Left renal pelvis (tissue), 4 donors: ENCODE results near the gene GIN1. TPM values are rescaled to one million over a fixed set of nuclear protein-coding genes. Genes with fewer than 3 reads are reported as not detected.
"Not testable (repeated sequence)": the region's sequence is repeated elsewhere in the genome, so short reads cannot be mapped to it uniquely, and the experiment has no call there.

ENCODE experiments used
- DNase-seq, 4 donors: peaks; one replicate each; pipeline ENCODE4 v3.0.0-alpha.2; 2013; ENCODE audit warnings: low read depth in 4 of 4, low spot score in 3 of 4
- polyA plus RNA-seq, 4 donors: library from polyadenylated mRNA; unstranded; fragments of 120-200 nt; gene quantifications; one replicate each; pipeline ENCODE4 v1.2.1, GENCODE V29; 2013; ENCODE audit not compliant: insufficient read length in 4 of 4

The GIN1 gene, protein sequence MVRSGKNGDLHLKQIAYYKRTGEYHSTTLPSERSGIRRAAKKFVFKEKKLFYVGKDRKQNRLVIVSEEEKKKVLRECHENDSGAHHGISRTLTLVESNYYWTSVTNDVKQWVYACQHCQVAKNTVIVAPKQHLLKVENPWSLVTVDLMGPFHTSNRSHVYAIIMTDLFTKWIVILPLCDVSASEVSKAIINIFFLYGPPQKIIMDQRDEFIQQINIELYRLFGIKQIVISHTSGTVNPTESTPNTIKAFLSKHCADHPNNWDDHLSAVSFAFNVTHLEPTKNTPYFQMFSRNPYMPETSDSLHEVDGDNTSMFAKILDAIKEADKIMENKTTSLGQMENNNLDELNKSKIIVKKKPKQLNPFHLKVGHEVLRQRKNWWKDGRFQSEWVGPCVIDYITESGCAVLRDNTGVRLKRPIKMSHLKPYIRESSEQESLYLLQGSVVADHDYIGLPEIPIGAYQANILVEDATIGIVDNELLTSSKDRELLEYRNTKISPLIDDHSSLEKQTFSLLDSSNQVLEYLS
- 10 to 100 TPM in 3 of 4 donors, 1 to 10 TPM in 1; 7.8 to 13.8 (median 12.3) TPM for polyA plus RNA-seq

DNA sequence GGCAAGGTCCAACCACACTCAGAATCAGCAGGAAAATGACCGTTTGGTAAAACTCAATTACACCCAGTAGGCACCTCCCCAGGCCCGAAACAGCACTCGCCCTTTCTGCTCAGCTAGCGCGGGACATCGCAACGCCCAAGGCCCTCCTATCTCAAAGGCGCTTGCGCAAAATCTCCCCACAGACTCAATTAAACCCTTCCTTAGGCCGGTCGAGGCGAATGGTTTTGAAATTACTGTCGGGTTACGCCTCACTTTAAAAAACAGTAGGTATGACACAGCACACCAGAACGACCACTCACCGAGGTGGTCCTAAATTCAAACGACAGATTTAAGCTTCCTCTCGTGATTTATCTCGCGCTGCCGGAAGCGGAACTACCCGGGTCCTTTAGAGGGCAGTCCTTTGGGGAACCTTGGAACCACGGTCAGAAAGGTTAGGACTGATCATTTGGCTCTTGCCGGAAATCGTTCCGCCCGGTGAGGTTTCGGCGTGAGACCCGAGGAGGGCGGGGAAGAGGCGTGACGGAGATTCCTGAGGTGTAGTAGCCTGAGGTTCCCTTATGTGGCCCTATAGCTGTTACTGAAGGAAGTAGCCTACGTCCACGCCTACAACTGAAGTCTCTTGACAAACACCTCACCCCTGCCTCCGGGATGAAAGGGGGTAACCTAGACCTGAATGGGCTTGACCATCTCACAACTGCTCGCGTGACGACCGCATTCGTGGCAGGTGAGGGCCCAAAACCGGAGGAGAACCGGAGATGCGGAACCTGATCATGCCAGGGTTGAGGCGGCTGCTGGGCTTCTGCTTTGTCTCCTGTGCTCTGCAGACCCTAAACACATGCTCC lies at the start of gene GIN1, which contains the start of gene PPIP5K2:
Gene GIN1 (minus strand): TSS at position 374 of the 842 bp plus-strand sequence. CDS start 11,431 bp downstream, outside the sequence.
Gene PPIP5K2 (plus strand): TSS at position 537 of the 842 bp plus-strand sequence. CDS start 9,289 bp downstream, outside the sequence.
- peak; percentile 94 to 98 (median 96) for DNase-seq

DNA sequence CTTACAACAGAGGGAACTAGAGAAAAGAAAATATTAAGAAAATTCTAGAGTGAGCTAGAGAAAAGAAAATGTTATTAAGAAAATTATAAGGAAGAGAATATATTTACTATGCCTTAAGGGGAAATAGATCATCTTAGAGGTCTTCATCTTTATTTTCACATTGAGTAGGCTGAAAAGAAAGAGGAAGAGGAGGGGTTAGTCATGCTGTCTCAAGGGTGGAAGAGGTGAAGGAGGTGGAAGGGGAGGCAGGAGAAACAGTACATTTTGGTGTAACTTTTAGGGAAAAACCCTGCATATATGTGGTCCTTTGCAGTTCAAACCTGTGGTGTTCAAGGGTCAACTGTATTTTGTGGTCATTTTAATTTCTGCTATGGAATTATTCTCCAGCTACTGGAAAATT lies 46.8 kb upstream of the GIN1 start:
- no peak for DNase-seq

DNA sequence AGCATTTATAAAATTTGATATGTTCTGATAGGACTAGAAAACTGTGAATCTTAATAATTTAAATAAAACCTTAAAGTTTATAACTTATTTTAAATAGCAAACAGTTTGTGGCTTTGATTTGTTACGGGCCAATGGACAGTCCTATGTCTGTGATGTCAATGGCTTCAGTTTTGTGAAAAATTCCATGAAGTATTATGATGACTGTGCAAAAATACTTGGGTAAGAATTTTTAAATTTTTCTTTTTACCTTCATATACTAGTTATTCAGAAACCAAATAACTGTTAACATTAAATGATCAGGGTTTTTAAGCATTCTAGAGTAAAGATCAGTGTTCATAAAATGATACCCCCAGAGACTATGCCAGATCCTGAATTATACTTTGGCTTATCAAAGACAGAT lies 31.2 kb upstream of the GIN1 start:
- DNase-seq: no peak

DNA sequence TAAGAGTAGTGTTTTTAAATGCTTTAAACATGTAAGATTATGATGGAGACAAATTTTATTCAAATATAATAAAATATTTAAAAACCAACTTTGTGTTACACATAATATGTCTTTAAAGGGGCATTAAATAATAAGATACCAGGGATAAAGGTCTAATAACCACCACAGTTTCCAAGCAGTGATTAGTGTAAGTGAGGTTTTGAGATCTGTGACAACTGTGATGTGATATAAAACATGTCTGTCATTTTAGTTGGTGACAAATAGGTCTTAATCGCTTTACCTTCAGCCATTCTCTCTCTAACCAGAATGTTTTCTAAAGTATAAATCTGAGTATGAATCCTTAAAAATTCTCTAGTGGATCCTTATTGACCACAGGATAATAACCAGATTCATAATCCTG lies 28.3 kb upstream of the GIN1 start:
- DNase-seq: no peak

DNA sequence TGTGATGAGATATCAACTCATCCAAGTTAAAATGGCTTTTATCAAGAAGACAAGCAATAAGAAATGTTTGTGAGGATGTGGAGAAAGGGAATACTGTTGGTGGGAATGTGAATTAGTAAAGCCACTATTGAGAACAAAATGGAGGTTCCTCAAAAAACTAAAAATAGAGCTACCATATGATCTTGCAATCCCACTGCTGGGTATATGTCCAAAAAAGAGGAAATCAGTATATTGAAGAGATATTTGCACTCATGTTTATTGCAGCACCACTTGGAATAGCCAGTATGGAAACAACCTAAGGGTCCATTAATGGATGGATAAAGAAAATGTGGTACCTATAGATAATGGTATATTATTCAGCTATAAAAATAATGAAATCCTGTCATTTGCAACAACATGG lies 25.3 kb upstream of the GIN1 start:
- no peak for DNase-seq

DNA sequence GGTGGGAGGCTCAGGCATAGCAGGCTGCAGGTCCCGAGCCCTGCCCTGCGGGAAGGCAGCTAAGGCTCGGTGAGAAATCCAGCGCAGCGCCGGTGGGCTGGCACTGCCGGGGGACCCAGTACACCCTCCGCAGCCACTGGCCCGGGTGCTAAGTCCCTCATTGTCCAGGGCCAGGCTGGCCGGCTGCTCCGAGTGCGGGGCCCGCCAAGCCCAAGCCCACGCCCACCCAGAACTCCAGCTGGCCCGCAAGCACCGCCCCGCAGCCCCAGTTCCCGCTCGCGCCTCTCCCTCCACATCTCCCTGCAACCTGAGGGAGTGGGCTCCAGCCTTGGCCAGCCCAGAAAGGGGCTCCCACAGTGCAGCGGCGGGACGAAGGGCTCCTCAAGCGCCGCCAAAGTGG lies 22.2 kb upstream of the GIN1 start:
- DNase-seq: not testable (repeated sequence)

DNA sequence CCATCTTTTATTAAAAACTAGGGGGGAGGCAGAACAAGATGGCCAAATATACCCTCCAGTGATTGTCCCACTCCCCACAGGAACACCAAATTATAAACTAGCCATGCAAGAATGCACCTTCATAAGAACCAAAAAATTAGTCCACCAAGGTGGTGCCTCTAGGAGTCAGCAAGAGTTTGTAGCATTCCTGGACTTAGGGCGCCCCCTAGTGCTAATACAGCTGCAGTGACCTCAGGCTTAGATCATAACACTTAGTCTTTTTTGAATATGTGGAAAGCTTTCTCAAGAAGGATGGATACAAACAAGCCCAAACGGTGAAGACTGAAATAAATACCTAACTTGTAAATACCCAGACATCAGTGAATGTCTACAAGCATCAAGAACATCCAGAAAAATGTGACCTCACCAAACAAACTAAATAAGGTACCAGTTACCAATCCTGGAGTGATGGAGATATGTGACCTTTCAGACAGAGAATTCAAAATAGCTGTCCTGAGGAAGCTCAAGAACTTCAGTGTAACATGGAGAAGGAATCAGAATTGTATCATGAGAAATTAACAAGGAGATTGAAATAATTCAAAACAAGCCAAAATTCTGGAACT lies 19.4 kb upstream of the GIN1 start:
- DNase-seq: peak in 2 of 4 donors; percentile 42 to 44

DNA sequence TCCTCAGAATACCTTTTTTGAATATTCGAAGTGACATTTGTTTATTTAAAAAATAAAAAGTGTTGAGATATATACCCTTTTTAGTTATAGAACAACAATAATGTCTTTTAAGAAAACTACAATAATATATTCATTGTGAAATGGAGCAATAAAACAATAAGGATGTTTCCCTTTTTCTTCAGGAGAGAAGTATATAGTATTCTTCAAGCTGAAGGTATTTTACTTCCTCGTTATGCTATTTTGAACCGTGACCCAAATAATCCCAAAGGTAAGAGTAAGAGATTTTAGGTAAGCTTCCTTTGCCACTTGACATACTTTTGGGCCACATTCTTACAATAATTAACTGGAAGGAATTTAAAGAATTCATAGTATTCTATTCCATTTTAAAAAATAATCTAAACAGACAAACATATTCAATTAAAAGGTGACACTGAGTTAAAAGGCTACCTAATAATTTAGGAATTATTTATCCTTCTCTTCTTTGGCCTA lies 18.3 kb upstream of the GIN1 start:
- DNase-seq: no peak

DNA sequence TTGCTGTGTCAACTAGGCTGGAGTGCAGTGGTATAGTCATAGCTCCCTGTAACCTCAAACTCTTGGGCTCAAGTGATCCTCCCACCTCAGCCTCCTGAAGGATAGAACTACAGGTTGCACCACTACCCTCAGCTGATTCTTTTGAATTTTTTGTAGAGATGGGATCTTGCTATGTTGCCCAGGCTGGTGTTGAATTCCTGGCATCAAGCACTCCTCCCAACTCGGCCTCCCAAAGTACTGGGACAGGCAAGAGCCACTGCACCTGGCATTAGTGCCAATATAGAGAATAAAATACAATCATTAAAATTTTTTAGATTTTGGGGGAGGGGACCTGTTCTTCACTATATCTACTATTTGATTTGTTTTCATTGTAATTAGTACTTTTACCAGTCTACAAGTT lies 15.5 kb upstream of the GIN1 start:
- no peak for DNase-seq

DNA sequence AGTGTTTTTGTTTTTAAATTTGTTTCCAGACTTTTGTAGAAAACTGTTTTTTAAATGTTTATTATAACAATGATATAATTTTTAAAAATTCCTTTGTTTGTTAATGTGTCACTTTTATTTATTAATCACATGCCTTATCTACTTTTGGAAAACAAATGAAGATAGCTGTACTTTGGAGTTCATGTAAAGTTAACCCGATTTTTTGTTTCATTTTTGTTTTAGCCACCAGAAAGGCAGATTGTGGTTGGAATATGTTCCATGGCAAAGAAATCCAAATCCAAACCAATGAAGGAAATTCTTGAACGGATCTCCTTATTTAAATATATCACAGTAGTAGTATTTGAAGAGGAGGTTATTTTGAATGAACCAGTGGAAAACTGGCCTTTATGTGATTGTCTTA lies 13.3 kb upstream of the GIN1 start:
- DNase-seq: no peak

DNA sequence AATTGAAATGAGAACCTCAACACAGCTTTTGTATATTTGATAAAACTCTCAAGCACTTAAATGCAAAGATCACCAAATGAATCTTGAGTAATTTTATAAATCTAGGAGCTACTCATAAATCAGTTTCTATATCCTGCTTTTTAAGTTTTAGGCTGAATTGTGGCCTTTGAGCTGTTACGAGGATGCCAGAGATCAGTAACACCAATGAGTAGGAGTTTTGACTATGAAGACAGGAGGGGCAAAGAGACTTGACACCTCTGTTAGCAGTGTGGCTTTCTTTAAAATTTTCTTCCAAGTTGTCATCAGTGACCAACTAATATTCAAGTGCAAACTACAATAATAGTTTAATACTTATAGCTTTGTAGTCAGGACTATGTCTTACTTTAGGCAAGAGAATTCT lies 12.7 kb upstream of the GIN1 start:
- no peak for DNase-seq

DNA sequence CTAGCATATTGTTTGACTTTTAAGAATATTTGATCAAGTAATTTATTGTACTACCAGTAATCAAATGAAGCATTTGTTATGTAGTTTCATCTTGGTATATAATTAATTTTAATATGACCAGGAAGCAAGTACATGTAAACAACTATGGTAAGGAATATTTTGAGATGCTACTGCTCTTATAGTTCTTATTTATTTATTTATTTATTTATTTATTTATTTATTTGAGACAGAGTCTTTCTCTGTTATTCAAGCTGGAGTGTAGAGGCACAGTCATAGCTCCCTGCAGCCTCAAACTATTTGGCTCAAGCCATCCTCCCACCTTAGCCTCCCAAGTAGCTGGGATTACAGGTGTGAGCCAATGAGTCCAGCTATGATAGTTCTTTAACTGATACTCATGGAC lies 8.3 kb upstream of the GIN1 start:
- no peak for DNase-seq

DNA sequence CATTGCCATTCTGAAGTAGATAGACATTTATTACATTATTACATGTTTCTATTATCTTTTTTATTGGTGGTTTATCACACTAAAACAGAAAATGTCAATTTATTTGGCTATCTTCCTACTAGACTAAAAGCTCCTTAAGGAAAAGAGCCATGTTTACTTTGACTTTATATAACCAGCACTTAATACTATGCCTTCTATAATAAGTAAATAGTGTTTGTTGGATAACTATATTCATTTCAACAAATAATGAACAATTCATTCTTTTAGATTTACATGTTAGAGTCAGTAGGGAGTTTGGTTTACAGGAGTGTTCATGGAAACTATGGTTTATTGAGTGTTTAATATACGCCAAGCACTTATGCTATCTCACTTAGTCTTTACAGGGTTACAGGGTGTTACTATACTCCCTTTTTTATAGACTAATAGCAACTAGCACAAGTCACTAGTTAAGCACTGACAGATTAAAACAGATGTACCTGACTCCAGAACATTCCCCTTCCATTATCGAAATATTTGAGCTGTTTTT lies 7.4 kb upstream of the GIN1 start:
- DNase-seq: no peak

DNA sequence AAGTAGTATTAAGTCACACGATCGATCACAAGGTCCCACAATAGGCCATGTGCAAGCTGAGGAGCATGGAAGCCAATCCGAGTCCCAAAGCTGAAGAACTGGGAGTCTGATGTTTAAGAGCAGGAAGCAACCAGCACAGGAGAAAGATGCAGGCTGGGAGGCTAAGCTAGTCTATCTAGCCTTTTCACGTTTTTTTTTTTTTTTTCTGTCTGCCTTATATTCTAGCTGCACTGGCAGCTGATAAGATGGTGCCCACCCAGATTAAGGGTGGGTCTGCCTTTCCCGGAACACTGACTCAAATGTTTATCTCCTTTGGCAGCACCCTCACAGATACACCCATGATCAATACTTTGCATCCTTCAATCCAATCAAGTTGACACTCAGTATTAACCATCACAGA lies 6.6 kb upstream of the GIN1 start:
- DNase-seq: no peak

DNA sequence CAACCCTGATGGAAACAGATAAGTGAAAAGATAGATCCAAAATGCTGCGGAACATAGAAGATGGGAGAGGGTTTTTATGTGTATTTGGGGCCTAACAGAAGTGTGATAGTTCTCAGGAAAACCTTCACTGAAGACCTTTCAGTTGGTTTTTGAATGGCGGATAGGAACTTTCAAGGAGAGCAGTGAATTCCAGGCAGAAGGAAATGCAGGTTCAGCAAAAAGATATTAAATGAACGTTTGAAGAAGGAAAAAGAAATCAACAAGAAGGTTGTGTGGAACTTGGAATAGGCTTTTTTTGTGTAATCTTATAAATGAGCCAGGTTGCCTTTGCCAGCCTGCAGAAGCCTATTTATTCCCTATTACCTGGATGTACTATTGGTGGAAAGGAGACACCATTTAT lies 2.3 kb upstream of the GIN1 start:
- no peak for DNase-seq

DNA sequence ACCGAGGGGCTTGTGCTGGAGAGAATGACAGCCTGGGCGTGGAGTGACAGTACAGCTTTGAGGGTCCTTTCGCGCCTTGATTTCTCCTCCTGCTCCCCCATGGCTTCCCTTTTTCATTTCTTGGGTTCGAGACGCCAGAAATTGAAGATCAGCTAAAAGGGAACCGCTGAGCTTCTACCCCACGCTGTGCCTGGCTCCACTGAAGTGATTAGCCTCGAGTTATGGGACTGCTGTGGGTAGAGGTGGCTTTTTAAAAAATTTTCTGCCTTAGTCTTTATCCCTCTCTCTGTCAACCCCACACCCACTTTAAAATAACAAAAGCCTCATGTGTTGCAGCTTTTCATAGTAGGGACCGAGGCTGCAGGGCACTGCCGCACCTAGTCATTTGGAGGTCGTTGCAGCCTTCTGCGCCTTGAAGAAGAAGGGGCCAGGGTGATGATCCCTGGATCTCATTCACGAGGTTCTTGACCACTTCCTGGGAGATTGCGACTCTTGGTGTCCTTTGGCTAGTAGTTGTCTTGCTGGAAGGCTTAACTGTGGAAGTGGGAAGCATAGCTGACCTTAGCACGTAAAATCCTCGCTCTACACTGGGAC lies 766 bp upstream of the GIN1 start:
- peak in 2 of 4 donors; percentile 12 to 19 for DNase-seq

DNA sequence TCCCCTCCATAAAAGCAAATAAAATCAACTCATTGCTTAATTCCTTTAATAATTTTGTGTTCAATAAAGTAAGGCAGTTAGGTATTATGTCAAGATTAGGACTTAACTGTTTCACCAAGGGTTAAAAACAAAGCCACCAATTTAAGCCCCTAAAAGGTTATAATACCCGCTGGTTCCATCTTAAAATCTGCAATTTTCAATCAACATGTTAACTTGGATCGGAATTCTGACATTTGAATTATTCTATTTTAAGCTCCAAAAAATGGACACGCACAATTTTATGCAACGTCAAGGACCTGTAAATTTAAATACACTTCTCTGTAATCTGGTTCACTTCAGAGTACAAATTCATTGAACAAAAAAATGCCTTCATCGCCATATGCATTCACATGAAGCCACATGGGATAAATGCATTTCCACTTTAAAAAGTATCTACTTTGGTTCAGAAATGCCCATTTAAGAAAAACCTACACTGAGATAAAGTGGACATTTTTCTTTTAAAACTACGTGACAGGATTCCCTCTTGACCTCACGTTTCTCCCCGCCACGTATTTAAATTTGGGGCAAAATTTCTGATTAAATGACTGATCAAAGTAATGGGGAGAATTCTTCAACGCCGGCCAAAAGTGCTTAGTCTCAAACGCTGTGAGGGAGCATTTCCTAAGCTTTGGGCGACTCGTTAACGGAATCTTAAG lies 721 bp downstream of the GIN1 start:
- DNase-seq: peak in 2 of 4 donors; percentile 20 to 37

DNA sequence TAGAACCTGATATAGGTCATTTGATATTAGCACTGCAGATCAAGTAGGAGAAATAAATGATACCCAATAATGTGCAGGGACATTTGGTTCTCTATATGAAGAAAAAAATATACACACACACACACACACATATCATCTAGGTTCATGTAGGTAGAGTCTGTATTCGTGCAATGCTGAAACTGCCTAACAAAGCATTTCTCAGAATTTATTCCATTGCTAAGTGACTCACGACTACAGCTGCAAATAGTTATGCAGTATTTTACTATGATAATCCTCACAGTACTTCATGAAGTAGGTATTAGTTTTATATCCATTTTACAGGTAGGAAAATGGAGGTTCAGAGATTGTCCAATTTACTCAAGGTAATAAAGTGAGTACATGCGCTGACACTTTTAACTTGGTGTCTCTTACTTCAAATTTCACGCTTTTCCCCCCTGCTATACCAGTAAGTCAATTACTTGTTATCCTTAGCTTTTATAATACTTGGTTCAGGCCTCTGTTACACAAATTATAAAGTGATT lies 2.4 kb downstream of the GIN1 start:
- no peak for DNase-seq

DNA sequence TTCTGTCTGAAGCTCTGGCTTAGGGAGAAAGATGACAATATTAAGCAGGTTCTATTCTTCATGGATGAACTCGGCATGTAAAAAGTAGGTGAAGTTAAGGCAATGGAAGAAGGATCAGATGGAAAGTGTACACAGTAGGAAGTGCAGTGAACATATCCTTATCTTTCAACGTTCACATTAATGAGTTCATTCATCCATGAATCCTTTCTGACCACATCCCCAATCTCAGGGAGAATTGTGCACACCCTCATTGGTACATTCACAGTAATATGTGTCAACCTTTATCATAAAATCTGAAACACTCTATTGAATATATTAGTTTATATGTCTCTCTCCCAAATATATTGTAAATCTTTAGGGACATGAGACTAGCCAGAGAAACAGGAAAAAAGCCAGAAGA lies 5.5 kb downstream of the GIN1 start:
- DNase-seq: no peak
